Stromal cell of bone marrow (primary cell): Measurements from ENCODE around the gene RS1.

ENCODE experiments used
- DNase-seq: peaks from one replicate; pipeline ENCODE4 v3.0.0-alpha.2; 2012; ENCODE audit warnings: low read depth

RS1 gene

GRCh38 chrX:18598413-18598812 lies 73.5 kb downstream of the RS1 start:
- no peak for DNase-seq

- no peak for DNase-seq
Observed at GRCh38 chrX:18596096-18596495, 75.8 kb downstream of the RS1 start.

- DNase-seq: no peak
Observed at GRCh38 chrX:18594079-18594478, 77.8 kb downstream of the RS1 start.

GRCh38 chrX:18591834-18592233 lies 80.1 kb downstream of the RS1 start:
- DNase-seq: no peak
